Endothelial cell of umbilical vein (primary cell): Measurements from ENCODE around the gene LBHD2. TPM values are rescaled to one million over a fixed set of nuclear protein-coding genes. Genes with fewer than 3 reads are reported as not detected.

Experiments used
- BruUV-seq: library from RNA; stranded (reverse); fragments of 400-500 nt; replicated peaks from 2 replicates; lab custom pipeline; 2021; lab: Mats Ljungman, UMichigan
- CTCF ChIA-PET: fragments of 300-600, 350-600 bp; sonication (Branson Sonifier 250); formaldehyde crosslinking; loops from one replicate; lab custom pipeline; 2021; ENCODE audit warnings: antibody characterized with exemption, inconsistent platforms; lab: Charles Lee
- POLR2A ChIA-PET: fragments of 300-600, 350-600 bp; sonication (Branson Sonifier 250); formaldehyde crosslinking; loops from one replicate; lab custom pipeline; 2021; ENCODE audit warnings: antibody characterized with exemption, inconsistent platforms; lab: Charles Lee
- DNase-seq: peaks from one replicate; pipeline ENCODE4 v3.0.0-alpha.2; 2011; ENCODE audit warnings: low read depth, low spot score
- FAIRE-seq: peaks from 2 replicates; lab custom pipeline; 2011; peaks lifted over from hg19 to GRCh38; lab: Jason Lieb, UNC
- H2AFZ ChIP-seq: 2 replicates; pipeline ENCODE4 v1.6.0; 2012; ENCODE audit warnings: low read depth, low read length, control low read depth, inconsistent platforms
- H3K27ac ChIP-seq: 2 replicates; pipeline ENCODE4 v1.5.1; 2011; ENCODE audit warnings: low read depth, mild to moderate bottlenecking, control low read depth, low read length, moderate library complexity; ENCODE audit not compliant: insufficient read depth
- H3K27me3 ChIP-seq, 2 experiments: 2 replicates each; pipeline versions ENCODE4 v1.6.0 to v1.6.1; 2011; ENCODE audit warnings: low read length in 2 of 2, mixed read lengths in 1 of 2; ENCODE audit not compliant: control insufficient read depth in 2 of 2, insufficient read depth in 2 of 2
- H3K36me3 ChIP-seq, 2 experiments: 2 replicates in 1 of 2; 3 replicates in 1 of 2; pipeline ENCODE4 v1.5.1; 2011; ENCODE audit warnings: low read length in 2 of 2, mild to moderate bottlenecking in 1 of 2, moderate library complexity in 1 of 2; ENCODE audit not compliant: control insufficient read depth in 2 of 2, insufficient read depth in 2 of 2; ENCODE audit errors: extremely low read depth in 1 of 2
- H3K4me1 ChIP-seq: 3 replicates; pipeline ENCODE4 v1.5.1; 2011; ENCODE audit warnings: mild to moderate bottlenecking, low read length; ENCODE audit not compliant: control insufficient read depth, insufficient read depth; ENCODE audit errors: extremely low read depth
- H3K4me2 ChIP-seq: 2 replicates; pipeline ENCODE4 v1.6.1; 2011; ENCODE audit warnings: low read length, control low read depth, mixed read lengths; ENCODE audit not compliant: insufficient read depth
- H3K4me3 ChIP-seq, 3 experiments: fragments of 200-600 bp in 1 of 3; sonication (generic), shearing (Covaris generic) in 1 of 3; replicated peaks in 1 of 3; 2 replicates each; pipeline ENCODE4 v1.5.1; 2011 to 2016; ENCODE audit warnings: control low read depth in 3 of 3, low read length in 3 of 3, mild to moderate bottlenecking in 2 of 3, inconsistent platforms in 1 of 3, low read depth in 1 of 3, moderate library complexity in 1 of 3; ENCODE audit not compliant: insufficient read depth in 1 of 3
- H3K79me2 ChIP-seq: 2 replicates; pipeline ENCODE4 v1.6.0; 2012; ENCODE audit warnings: low read length, inconsistent platforms; ENCODE audit not compliant: control insufficient read depth, insufficient read depth
- H3K9ac ChIP-seq: replicated peaks from 2 replicates; pipeline ENCODE3; 2011; ENCODE audit warnings: low read length, control low read depth; ENCODE audit not compliant: insufficient read depth; ENCODE audit errors: extremely low read depth
- H3K9me1 ChIP-seq: replicated peaks from 3 replicates; pipeline ENCODE4 v1.6.0; 2011; ENCODE audit warnings: mild to moderate bottlenecking, low read length; ENCODE audit not compliant: control insufficient read depth, insufficient read depth; ENCODE audit errors: extremely low read depth
- H3K9me3 ChIP-seq: replicated peaks from 2 replicates; pipeline ENCODE4 v1.5.1; 2012; ENCODE audit warnings: low read length, inconsistent platforms; ENCODE audit not compliant: control insufficient read depth, insufficient read depth
- H4K20me1 ChIP-seq: replicated peaks from 2 replicates; pipeline ENCODE3; 2011; ENCODE audit warnings: mild to moderate bottlenecking, low read length; ENCODE audit not compliant: control insufficient read depth, insufficient read depth; ENCODE audit errors: extremely low read depth
- CTCF ChIP-seq, 2 donors: IDR thresholded peaks; 1 replicate in 1 of 2; 2 replicates in 1 of 2; pipeline ENCODE4 v1.5.1; 2011; ENCODE audit warnings: low read length in 2 of 2, mild to moderate bottlenecking in 2 of 2, moderate library complexity in 2 of 2, control low read depth in 1 of 2, inconsistent platforms in 1 of 2, low read depth in 1 of 2; ENCODE audit not compliant: insufficient read depth in 1 of 2; ENCODE audit errors: extremely low read depth in 1 of 2
- EZH2 ChIP-seq: IDR thresholded peaks from 2 replicates; pipeline ENCODE4 v1.6.1; 2012; ENCODE audit warnings: borderline replicate concordance, low read depth, mild to moderate bottlenecking, moderate library complexity, low read length, inconsistent platforms; ENCODE audit not compliant: severe bottlenecking
- FOS ChIP-seq: IDR thresholded peaks from 2 replicates; pipeline ENCODE4 v1.6.1; 2011; ENCODE audit warnings: mild to moderate bottlenecking, low read length, moderate library complexity, borderline replicate concordance; ENCODE audit not compliant: insufficient read depth
- JUN ChIP-seq: IDR thresholded peaks from 2 replicates; pipeline ENCODE4 v1.6.1; 2011; ENCODE audit warnings: borderline replicate concordance, low read depth; ENCODE audit not compliant: insufficient read length, insufficient read depth
- MAX ChIP-seq: IDR thresholded peaks from 2 replicates; pipeline ENCODE4 v1.6.1; 2011; ENCODE audit not compliant: insufficient read depth, insufficient read length
- POLR2A ChIP-seq: IDR thresholded peaks from 2 replicates; pipeline ENCODE4 v1.6.1; 2012; ENCODE audit warnings: low read depth, mild to moderate bottlenecking, control low read depth, low read length
- POLR2AphosphoS5 ChIP-seq: IDR thresholded peaks from 2 replicates; pipeline ENCODE4 v1.6.1; 2012; ENCODE audit warnings: low read depth, mild to moderate bottlenecking, control low read depth, low read length, moderate library complexity; ENCODE audit not compliant: insufficient read depth
- dilution Hi-C: fragments of 300-500 bp; cut with MboI; formaldehyde crosslinking; loops from one replicate; pipeline ENCODE4 v1.15.0; 2019; ENCODE audit warnings: low sequenced_read_pairs; ENCODE audit not compliant: extremely low pct_ligation_motif_present
- intact Hi-C: fragments of 100-400 bp; cut with micrococcal nuclease; formaldehyde crosslinking; loops from one replicate; pipeline ENCODE4 v1.10.0; 2022
- polyA plus RNA-seq, 4 experiments: library from polyadenylated mRNA; depleted of rRNA in 3 of 4; stranded (reverse) in 3 of 4; unstranded in 1 of 4; fragments of >200 nt; gene quantifications; 2 replicates each; pipeline versions ENCODE4 v1.2.1 to v1.2.3, GENCODE V29; 2011 to 2012; ENCODE audit warnings: missing spikeins in 1 of 4
- total RNA-seq: library from RNA; stranded (reverse); gene quantifications from 2 replicates; pipeline ENCODE4 v1.2.3, GENCODE V29; 2021

The LBHD2 gene
- total and polyA plus RNA-seq, 2 donors (not counting 3 experiments of a cell fraction or from before 2014, with no cell fraction given) = not detected

DNA sequence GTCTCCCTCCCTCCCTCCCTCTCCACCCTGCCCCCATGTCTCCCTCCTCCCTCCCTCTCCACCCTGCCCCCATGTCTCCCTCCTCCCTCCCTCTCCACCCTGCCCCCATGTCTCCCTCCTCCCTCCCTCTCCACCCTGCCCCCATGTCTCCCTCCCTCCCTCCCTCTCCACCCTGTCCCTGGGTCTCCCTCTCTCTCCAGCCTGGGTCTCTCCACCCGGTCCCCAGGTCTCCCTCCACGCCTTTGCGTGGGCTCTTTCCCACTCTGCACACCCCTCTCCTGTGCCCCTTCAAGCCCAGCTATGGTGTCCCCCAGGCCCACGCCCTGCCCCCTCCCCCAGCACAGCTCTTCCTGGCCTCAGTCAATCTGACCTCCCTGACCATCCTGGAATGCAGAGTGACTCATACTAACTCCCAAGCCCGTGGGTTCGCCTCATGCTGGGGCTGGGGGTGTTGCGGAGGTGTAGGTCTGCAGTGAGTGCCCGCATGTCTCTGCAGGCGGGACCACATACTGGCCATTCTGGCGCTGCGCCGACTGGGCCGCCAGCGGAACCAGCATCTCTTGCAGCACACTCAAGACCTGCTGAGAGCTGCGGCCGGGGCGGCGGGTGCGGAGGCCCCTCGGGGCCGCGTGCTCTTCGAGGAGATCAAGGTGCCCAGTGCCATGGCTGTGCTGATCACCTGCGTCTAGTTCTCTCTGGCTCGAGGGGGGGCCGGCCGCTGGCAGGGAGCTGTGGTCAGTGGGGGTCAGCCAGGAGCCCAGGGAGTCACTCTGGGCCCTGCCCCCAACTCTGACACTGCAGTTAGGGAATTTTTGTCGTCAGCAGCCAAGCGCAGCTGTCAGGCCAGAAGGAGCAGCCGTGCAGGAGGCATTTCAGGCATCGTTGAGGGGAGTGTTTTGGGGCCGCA, 25.8 kb downstream of the LBHD2 start:
- Histone ChIP-seq H4K20me1 (no peaks in the 10 kb centered on the region), H3K4me2 (no peak overlapping the region), H3K36me3 (no peaks in the 10 kb centered on the region), H3K9me3 (no peaks in the 10 kb centered on the region), H3K9me1 (no peaks in the 10 kb centered on the region), H3K9ac (no peak overlapping the region), H3K79me2 (no peaks in the 10 kb centered on the region), H3K27ac (no peak overlapping the region), H3K27me3 (peaks cover 0 to under 1% of the 10 kb centered on the region in 2 experiments), H3K4me3 (no peak overlapping the region), H3K4me1 (peaks cover 6% of the 10 kb centered on the region), H2AFZ (peak overlapping the region; percentile 24)
- dilution Hi-C loops = no loop called here
- intact Hi-C loops = loop anchor here (2.0 kb wide), 1 partner anchor 13 kb away; the partner anchor contains the start of gene TNFAIP2
- peak; percentile 32 for DNase-seq
- TF ChIP-seq JUN (no peak), CTCF (IDR thresholded peaks at IDR 0.05; ENCODE audit: extremely low read depth in 1 of 2, insufficient read depth in 1 of 2, low read depth in 1 of 2, low read length in 2 of 2) (no peak), EZH2 (no peak), FOS (peak; percentile 57), MAX (no peak), POLR2A (no peak), POLR2AphosphoS5 (no peak)
- CTCF ChIA-PET = interaction anchor here (0.6 to 1.2 kb wide), 6 partner anchors 14 to 281 kb away, joined by 3 to 4 read pairs (median 3); partner anchors contain the start of gene TNFAIP2
- POLR2A ChIA-PET = no interaction called here
- FAIRE-seq = peak; percentile 78
- BruUV-seq = no TSS peak
